GM12872 (cell line): ENCODE data around the gene MMP28.

Experiments
- CTCF ChIP-seq: IDR thresholded peaks from 3 replicates; pipeline ENCODE4 v1.5.1; 2011; ENCODE audit warnings: low read depth, mild to moderate bottlenecking, low read length, moderate library complexity; ENCODE audit not compliant: insufficient read depth

MMP28 gene

GRCh38 chr17:35731917-35732805, 63.3 kb downstream of the MMP28 start:
- TF ChIP-seq CTCF: no peak

DNA sequence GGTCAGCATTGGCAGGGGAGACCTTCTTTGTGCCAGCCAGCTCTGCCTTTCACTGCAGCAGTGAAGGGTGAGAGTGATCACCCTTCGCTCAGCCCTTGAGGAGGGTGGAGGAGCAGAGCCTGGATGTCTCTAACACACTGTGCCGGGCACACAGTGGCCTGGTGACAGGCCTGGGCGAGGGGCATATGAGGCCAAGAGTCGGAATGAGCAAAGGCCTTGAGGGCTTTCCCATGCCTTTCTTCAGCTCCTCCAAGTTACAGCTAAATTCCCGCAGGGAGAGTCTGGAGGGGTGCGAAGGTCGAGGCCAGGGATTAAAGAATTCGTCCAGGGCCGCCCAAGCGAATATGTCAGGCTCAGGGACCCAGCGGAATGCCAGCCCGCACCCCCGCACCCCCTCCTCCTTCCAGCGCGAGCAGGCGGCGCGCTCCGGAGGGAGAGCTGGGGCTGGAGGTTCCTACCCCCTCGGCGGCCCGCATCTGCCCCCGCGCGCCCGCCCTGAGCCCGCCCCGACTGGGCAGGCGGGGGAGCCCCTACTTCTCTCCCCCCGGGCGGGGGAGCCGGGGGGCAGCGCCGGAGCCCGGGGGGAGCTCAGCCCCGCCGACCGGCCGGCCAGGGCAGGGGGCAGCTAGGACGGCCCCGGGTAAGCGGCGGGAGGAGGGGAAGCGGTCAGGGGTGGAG, 64.1 kb downstream of the MMP28 start, which contains the start of gene RASL10B:
Gene RASL10B, plus strand, starts transcription at position 401 of the 678 bp plus-strand sequence. CDS start 3,546 bp downstream, outside the sequence.
- TF ChIP-seq CTCF: no peak

GRCh38 chr17:35730400-35731005, 64.9 kb downstream of the MMP28 start:
- no peak for TF ChIP-seq CTCF

DNA sequence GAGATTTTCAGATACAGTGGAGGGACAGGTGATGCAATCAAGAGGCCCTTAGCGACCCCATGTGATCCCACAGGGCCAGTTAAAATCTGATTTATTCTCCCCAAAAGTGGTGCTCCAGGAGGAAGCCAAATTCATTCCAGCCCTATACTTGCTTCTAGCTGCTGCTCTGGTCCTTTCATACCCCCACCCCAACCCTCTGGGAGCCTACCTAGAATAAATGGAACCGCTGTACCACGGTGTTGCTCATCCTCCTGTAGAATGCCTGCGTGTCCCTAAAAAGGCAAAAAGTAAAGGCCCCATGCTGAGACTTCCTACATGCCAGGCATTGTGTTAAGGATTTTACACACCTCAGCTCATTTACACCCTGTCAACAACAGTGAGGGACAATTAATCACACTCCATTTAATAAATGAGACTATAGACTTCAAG, 66.0 kb downstream of the MMP28 start:
- no peak for TF ChIP-seq CTCF

DNA sequence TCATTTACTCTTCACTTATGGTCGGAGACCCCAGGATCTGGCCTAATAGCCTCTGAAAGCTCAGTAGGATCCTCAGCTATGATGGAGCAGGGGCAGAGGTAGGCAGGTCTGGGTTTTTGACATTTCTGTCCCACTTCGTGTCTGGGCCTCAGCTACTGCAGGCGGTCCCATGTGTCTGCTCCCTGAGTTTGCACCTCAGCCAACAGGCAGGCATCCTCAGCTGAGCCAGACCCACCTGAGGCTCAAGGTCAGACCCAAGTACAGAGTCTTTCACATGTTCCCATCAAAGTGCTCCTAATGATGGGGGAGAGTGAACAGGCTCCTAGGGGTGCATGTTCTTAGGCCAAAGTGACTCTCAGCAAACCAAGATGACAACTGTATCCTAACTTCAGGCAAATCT, 66.9 kb downstream of the MMP28 start:
- no peak for TF ChIP-seq CTCF

DNA sequence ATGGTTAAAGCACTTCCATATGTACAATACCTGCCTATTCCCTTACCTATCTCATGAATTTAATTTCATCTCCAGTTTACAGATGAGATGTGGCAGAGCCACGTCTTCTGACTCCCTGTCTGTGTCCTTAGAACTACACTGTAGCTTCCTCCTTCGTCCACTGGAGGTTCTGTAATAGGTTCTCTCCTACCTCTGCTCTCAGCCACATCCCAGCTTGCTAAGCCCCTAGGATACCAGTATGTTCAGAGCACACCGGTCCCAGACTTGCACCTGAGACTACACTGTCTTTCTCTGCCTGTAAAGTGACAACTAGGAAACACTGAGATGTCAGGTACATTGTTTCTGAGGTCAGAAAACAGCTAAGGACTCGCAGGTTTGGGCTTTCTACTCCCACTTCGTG, 67.8 kb downstream of the MMP28 start:
- no peak for TF ChIP-seq CTCF

DNA sequence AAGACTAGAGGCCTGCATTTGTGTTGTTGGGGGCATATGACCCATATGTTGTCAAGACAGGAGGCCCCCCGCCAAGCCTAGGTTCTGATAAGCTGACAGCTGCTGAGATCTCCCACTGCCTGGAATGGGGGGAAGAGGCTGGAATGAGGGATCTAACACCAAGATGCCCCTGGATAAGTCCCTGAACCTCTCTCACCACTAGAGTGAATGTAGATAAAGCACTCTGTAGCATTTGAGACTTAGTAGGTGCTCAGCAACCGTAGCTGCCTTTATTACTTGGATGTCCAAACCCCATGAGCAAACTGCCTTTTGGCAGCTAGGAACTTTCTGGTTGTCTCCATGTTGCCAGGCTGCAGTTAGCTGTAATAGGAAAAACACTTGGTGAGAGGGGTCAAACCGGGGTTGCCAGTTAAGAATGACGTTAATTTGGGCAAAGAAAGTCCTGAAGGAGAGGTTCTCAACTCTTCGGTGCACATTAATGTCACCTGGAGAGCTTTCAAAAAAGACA, 68.4 kb downstream of the MMP28 start:
- no peak for TF ChIP-seq CTCF
